ENCODE measurements around the gene KCNH1.

Gene KCNH1

DNA sequence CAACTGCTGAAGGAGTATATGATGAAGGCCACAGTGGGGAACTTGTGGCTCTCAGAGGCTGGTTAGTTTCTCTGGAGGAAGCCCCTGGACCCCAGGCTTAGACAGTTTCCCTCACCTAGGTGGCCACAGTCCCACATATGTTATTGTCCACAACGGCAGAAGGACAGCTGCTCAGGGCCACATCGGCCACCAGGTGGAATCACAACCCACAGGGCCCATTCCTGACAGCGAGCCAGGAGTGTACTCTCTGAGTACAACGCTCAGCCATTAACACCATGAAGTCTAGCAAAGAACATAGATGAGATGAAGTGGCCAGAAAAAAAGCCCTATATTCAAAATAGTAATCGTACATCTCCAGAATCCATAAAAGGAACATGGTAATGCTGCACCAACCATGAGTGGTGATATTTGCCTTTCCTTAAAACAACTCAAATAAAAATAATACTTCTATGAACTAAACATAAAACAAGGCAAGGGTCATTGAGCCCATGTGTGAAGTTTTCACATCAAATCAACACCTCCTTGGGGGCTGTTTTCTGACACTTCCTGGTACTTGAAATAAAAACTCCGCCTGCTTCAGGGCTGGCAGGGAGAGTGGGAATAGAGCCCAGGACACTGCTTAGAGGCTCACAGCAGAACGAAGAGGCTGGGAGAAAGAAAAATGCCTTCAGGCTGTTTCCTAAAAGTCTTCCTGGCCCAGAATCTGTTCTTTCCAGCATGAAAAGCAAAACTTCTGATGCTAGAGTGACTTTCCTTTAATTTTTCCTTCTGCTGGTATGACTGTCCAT is 421.9 kb downstream of the KCNH1 start:
- DNase-seq (ENCODE audit: low spot score) = no peak

DNA sequence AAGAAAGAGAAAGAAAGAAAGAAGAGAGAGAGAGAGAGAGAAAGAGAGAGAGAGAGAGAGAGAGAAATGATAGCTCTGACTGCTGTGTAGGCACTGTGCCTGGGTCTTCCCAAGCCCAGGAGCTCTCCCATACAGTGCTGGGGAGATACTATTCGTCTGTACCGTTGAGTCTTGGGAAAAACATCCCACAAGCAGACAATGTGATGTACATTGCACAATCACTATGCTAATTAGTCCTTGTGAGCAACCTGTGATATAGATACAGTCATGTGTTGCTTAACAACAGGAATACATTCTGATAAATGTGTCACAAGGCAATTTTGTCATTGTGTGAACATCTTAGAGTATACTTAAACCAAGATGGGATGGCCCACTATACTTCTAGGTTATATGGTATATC is 424.2 kb downstream of the KCNH1 start:
- no peak for DNase-seq (ENCODE audit: low spot score)

DNA sequence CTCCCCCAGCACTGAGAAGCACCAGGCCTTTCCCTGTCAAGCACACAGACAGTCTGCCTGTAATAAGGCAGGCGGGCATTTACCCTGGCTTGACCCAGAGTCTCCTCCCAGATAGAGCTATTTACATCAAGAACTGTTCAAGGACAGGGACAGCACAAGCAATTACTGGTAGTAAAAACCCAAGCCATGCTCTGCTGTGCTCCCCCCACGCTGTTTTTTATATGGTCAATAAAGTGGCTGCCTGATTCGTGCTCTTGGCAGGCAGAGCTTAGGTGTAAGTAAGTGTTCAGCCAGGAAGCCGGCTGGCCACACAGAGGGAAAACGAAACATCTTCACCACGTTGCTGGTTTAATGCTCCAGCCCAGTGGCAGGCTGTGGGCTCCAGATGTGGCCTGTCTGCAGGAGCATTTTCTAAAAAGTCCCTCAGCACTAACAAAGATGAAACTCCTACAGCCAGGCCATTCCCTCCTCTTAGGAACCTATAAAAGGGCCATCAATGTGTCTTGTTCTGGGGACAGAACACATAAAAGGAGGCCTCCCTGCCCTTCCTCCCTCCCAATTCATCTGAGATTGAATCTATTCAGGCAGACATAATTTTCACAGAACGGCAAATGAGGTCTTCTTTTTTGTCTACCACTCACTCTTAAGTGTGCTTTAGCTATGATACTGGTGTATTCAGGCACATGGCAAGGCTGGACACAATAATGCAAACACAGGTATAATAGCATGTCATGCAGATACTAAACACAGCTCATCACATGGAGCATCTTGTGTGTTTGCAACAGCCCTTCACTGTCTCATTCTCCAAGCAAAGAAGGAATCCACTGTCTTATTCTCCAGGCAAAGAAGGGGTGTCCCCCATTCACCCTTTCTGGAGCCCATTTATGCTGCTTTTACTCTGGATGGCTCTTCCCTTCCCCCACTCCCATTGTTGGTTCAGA is 426.4 kb downstream of the KCNH1 start:
- DNase-seq (ENCODE audit: low spot score) = no peak

DNA sequence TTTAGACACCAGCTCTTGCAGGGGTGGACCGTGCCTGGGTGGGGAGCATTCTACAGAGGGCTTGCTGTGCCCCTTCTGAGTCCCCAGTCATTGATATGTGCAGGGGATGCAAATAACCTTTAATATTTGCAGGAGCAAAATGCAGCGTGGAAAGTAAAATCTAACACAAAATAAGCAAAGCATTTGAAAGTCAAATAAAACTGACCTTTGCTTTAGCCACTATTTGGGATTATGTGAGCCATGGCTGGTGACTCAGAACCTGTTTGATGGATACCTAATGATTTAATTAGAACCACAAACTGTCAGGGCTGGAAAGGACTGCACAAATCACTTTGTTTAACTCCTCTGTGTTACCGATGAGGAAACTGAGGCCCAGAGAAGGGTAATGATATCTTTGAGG is 427.7 kb downstream of the KCNH1 start:
- DNase-seq (ENCODE audit: low spot score) = no peak

DNA sequence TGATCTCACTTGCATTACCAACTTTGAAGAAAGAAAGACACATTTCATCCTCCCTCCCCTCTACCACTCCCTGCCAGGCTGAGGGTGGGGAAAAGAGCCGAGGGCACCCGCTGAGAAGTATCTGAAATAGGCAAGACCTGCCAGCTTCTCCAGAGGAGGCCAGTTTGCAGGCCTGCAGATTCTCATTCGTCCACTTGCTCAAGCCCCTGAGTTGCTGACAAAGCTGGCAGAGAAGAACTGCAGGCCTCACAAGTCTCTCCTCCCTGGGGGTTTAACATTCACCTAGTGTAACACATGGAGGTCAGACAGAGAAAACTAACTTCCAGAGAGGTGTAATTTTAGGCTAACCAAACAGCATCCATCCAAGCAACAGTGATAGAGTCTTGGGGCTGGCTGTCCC is 428.9 kb downstream of the KCNH1 start:
- DNase-seq (ENCODE audit: low spot score) = no peak

DNA sequence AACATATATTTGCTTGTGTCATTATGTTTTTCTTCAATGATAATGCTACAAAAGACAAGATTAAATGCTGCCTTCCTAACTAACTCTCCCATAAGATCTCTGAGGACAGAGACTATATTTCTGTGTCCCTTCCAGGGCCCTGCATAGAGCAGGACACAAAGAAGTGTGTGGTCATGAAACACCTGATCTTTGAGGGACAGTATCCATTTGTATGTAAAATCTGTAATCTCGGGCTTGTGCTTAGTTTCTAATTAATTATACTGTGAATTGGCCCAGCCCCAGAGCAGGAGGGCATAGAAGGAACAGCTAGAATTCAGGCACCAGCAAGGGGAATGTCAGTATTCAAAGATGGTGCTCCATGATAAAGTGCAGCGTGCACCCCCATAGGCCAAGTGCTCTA is 430.4 kb downstream of the KCNH1 start:
- DNase-seq (ENCODE audit: low spot score) = no peak

DNA sequence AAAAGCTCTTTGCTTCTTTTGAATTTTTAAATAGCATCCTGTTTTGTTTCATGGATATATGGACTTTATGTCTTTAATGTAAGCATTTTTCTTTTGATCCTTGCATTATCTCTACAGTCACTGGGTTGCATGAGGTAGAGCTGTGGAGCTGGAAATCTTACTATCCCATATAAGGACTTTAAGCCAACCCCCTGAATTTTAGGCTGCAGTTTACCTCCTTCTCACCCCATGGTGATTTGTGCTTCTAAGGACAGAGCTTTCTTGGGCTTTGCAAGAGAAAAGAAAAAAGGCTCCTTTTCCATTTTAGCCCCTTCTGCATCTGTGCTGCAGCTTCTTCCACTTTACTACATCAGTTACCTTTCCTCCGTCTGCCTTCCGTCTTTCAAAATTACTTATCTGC is 431.4 kb downstream of the KCNH1 start:
- DNase-seq (ENCODE audit: low spot score) = no peak

DNA sequence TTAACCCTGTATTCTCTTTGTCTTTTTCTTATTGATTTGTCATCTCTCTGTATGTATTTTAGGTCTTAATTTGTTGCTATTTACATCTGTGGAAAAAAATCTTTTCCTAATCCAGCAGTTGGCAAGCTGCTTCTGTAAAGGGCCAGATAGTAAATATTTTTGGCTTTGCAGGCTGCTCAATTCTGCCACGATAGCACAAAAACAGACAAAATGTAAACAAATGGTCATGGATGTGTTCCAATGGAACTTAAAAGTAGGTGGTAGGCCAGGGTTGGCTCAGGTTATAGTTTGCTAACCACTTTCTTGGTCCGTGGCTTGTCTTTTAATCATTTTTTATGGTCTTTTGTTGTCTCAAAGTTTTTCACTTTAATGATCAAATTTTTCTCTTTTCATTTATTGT is 433.4 kb downstream of the KCNH1 start:
- no peak for DNase-seq (ENCODE audit: low spot score)

DNA sequence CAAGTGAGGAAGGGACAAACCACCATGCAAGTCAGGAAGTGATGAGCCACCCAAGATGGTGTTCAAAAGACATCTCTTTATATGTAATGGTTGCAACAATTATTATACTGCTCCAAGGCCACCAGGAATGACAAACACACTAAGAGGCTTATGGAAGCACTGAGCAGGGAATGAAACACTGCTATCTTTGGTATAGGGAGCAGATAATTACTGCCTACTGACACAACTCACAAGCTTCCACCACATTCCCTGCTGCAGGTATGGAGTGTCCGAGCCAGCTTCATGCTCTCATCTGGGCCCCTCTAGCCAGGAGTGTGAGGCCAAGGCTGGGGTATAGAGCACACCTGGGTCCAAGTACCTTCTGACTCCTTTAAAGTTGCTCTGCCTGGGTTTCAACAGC is 433.9 kb downstream of the KCNH1 start:
- no peak for DNase-seq (ENCODE audit: low spot score)

DNA sequence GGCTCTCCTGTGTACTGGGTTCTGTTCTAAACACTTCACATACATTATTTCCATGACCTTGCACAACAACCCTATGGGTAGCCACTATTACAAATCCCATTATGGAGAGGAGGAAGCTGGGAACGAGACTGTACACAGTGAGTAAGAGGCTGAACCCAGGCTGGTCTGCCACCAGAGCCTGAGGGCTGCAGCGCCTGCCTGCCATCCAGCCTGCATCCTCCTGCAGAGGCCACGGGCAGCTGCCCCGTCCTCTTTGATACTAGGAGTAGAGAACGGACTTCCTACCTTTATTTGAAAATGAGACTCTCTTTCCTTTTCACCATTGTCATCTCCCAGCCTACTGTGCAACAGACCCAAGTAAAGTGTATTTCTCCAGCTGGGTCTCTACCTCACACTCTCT is 435.3 kb downstream of the KCNH1 start:
- no peak for DNase-seq (ENCODE audit: low spot score)

DNA sequence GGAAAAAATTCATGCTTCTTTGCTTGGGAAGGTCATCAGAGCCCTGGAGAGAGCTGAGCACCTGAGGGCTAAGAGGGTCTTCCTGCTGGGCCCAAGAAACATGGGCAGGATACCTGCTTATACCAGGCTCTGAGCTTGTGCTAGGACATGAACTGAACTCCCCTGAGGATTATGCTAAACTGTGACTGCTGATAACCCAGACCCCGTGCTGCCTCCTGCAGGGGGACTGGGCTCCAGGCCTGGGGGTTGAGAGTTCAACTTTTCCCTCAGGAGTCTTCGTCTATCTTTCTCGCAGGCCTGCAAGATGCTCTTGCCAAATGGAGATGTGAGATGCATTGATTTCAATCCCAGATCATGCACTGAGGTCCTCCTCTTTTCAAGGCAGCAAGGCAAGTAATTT is 436.8 kb downstream of the KCNH1 start:
- no peak for DNase-seq (ENCODE audit: low spot score)

DNA sequence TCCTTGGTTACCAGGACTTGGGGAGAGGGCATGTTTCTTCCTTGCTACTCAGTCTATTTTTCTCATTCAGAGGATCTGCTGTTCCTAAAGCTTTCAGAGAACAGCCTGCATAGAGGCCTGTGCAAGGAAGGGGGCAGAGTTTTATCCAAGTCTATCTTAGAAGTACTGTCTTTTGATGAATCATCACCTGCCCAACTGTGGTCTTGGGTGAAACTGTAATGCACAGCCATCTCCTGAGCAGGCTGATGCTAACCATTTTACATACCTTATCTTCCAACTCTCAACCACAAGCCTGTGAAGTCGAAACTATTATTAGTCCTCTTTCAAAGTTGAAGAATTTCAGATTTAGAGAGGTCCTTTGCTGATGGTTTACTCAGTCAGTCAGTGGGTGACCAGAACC is 437.2 kb downstream of the KCNH1 start:
- no peak for DNase-seq (ENCODE audit: low spot score)

DNA sequence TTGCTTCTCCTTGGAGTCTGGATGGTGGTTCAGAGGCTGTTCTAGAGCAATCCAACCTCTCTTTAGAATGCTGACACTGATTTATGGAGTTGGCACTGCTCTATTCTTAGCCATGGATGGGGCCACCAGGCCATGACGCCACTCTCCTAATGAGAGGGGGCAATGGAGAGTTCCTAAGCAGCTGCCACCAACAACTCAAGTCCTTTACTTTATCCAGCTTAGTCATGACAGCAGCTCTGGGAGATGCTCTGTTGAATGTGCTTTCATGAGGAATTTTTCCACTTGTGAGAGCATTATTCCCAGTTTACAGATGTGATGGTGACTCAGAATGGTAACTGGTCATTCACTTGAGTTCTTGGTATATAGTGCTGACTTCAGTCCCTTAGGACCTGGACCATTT is 438.9 kb downstream of the KCNH1 start:
- DNase-seq (ENCODE audit: low spot score) = no peak

DNA sequence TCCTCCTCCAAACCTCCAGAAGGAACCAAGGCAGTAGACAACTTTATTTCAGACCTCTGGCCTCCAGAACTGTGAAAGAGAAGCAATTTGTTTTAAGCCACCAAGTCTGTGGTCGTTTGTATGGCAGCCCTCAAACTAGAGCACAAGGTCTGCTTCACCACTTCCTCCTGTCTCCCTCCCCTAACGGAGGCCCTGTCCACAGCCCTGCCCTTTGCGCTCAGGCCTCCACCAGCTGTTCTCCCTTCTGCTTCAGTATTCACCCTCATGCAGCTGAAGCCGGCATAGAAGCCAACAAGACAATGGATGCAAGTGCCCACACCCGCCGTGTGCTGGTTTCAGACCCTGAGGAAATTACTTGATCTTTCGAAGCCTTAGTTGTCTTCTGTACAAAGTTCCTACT is 441.2 kb downstream of the KCNH1 start:
- DNase-seq (ENCODE audit: low spot score) = no peak

DNA sequence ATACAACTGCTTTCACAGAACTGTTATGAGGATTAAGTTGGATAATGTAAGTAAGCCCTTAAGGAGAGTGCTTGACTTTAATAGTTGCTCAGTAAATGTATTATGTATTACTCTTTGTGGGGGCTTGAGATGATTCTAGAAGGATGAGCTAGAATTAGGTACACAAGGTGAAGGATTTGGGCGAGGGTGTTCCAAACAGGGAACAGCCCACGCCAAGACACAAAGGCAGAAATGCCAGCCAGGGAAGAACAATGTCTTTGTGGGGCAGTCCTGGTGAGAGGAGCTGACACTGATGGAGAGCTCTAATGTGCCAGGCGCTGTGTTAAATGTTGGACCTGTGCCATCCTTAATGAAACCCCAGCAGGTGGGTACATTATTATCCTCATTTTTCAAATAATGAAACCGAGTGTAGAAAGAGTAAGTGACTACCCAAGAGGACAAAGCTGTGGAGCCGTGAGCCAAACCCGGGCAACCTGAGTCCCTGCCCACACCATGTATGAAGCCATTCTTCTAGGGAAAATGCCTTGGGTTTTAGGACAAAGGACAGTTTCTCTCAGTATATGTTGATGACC is 442.8 kb downstream of the KCNH1 start:
- DNase-seq (ENCODE audit: low spot score) = no peak

DNA sequence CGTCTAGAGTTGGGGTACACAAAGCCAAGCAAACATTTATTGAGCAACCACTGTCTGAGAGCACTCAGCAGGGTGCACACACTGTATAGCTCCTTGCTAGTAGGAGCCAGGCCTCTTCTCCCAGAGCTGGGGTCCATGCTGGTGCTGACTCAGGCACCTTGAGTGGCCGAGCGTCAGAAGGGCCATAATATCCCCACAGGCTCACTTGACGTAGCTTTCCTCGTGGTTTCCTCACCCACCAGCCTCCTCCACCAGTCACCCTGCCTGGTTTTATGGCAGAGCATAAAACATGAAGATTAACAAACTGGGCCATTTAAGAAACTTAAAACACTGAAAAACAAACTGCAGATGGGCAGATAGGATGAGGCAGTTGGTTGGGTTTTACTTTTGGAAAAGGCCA is 443.7 kb downstream of the KCNH1 start:
- no peak for DNase-seq (ENCODE audit: low spot score)

DNA sequence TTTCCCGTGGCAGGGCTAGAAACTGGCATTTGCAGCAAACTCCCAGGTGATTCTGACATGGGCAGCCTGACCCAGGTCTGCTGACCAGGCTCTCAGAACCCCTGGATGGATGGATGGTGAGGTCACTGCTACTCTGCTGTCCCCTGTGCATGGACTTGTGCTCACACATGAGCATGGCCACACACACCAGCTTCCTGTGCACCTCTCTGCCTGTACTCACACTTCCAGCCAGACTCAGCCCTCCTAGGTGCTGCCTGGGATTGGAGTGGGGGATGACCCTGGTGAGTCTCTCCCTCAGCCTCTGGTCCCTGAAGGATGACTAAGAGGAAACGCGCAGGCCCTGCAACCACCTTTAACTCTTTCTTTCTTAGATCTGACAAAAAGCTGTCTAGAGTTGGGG is 444.1 kb downstream of the KCNH1 start:
- DNase-seq (ENCODE audit: low spot score) = no peak

DNA sequence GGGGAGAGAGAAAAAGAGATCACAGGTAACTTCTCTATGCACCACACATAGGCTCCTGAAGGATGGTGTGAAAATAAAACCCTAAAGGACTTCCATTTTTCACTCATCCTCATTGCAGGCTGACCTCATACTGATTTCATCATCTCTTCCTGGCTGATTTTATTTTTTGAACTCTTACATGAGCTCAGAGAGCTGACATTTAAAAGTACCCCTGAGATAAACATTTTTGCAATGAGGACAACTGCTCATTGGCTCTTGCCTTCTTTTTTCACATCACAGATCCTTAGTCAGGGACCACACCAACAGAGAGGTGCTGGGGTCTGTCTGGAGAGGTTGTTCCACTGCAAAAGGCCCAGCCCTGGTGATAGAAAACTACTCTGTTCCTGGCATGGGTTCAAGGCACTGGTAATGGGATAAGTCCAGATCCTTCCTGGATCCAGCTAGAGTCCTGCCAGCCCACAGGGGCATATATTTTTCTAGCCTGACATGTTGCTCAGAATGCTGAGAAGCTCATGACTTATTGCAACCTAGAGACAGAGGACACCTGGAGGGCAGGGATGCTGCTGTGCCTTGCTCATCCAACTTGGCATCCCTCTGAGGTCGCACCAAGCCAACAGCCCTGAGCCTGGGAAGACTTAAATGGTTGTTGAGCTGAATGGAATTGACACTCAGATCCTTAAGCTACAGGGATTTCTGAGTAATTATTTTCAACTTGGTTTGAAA is 445.3 kb downstream of the KCNH1 start:
- no peak for DNase-seq (ENCODE audit: low spot score)

DNA sequence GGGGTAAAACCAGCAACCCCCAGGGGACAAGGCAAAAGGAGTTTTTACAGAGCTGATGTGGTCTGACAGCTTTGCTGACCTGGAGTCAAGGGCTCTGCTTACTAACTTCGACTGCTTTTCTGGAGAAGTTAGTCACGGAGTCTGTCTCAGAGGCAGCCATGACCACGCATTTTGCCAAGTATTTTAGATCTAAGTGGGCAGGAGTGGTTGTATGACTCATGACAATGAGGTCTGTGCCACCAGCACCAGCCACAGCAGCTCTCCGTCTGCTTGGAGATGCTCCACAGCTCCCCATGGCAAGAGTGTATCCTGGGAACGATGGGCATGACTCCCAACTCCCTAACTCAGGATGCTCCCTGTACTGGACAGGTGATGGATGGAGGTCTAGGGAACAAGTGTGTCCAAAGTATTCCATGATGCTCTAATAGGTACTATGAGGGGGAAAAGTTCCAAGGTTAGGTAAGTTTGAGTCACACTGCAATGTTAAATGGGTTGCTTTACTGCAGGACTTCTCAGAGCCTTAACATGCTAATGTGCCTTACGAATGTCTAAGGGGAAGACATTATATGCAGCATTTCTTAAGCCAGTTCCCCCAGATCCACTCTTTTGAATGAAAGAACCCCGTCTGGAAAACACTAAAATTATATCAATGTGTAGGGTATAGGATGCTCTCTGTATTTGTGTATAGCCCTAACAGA is 446.2 kb downstream of the KCNH1 start:
- no peak for DNase-seq (ENCODE audit: low spot score)

DNA sequence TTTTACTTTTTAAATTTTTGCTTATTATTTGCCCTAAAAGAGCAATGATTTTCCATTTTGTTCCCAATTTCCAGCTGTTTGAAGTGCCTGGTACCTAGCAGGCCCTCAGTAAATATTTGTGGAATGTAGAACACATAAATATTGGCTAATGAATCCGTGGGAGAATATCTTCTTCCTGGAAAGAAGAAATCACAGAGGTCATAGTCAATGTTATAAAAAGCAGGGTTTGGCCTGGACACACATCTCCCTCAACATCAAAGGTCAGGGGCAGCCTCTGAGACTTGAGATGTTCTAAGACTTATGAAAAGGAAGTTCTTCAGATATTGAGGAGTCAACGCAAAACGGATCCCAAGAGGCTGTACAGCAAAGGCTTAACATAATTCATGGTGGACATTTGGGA is 447.1 kb downstream of the KCNH1 start:
- DNase-seq (ENCODE audit: low spot score) = no peak

DNA sequence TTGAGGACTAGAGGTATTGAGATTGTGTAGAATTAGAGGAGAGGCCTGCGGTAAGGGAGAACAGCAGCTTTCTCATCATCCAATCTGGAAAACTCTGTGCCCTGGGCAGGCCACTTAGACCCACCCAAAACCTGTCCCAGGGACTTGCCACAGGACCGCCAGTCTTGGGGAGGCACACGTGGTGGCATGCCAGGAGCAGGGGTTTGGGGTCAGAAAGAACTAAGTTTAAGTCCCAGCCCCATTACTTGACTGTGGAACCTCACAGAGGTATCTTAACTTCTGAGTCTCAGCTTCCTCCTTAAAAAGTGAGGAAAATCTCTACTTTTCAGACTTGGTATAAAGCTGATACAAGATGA is 448.7 kb downstream of the KCNH1 start:
- DNase-seq (ENCODE audit: low spot score) = no peak

Data from HuH-7.5 (cell line).